ENCODE results near the gene ADGRG1.
"Not testable (repeated sequence)": the region's sequence is repeated elsewhere in the genome, so short reads cannot be mapped to it uniquely, and the experiment has no call there.

The ADGRG1 gene

GRCh38 chr16:57709663-57710062 is 81.2 kb downstream of the ADGRG1 start:
- H3K27ac Mint-ChIP-seq: no peak overlapping the region

GRCh38 chr16:57711346-57711745 is 82.9 kb downstream of the ADGRG1 start:
- H3K27me3 Mint-ChIP-seq: no peaks in the 10 kb centered on the region
- no peaks in the 10 kb centered on the region for H3K36me3 Mint-ChIP-seq
- H3K4me1 Mint-ChIP-seq: no peaks in the 10 kb centered on the region
- H3K27ac Mint-ChIP-seq: no peak overlapping the region
- no peak overlapping the region for H3K4me3 Mint-ChIP-seq
- H3K9me3 Mint-ChIP-seq: no peaks in the 10 kb centered on the region

More at GRCh38 chr16:57709663-57710062, 81.2 kb downstream of the ADGRG1 start:
- Mint-ChIP-seq H3K4me1 (no peaks in the 10 kb centered on the region), H3K9me3 (no peaks in the 10 kb centered on the region), H3K36me3 (no peaks in the 10 kb centered on the region), H3K4me3 (no peak overlapping the region), H3K27me3 (no peaks in the 10 kb centered on the region)

DNA sequence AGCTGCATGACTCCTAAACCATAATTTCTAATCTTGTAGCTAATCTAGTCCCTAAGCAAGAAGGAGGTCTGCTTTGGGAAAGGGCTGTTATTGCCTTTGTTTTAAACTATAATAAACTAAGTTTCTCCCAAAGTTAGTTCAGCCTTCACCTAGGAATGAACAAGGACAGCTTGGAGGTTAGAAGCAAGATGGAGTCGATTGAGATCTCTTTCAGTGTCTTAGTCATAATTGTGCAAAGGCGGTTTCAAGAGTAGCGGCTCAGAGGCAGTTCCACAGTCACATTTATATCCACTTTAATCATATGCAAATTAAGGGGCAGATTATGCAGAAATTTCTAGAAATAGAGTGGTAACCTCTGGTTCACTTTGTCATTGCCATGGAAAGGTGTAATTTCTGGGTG is 83.6 kb downstream of the ADGRG1 start:
- Mint-ChIP-seq H3K27me3 (no peaks in the 10 kb centered on the region), H3K9me3 (no peaks in the 10 kb centered on the region), H3K4me1 (no peaks in the 10 kb centered on the region), H3K27ac (no peak overlapping the region), H3K36me3 (no peaks in the 10 kb centered on the region), H3K4me3 (no peak overlapping the region)

GRCh38 chr16:57712569-57712968 is 84.1 kb downstream of the ADGRG1 start:
- H3K27me3 Mint-ChIP-seq, H3K4me1 Mint-ChIP-seq, H3K36me3 Mint-ChIP-seq, H3K27ac Mint-ChIP-seq, H3K4me3 Mint-ChIP-seq, H3K9me3 Mint-ChIP-seq: not testable (repeated sequence)

- Mint-ChIP-seq H3K27ac (no peak overlapping the region), H3K4me1 (no peaks in the 10 kb centered on the region), H3K9me3 (no peaks in the 10 kb centered on the region), H3K4me3 (no peak overlapping the region), H3K36me3 (no peaks in the 10 kb centered on the region), H3K27me3 (no peaks in the 10 kb centered on the region)
Observed at GRCh38 chr16:57713596-57713995, 85.2 kb downstream of the ADGRG1 start.

- H3K9me3 Mint-ChIP-seq: no peaks in the 10 kb centered on the region
- no peaks in the 10 kb centered on the region for H3K4me1 Mint-ChIP-seq
- no peaks in the 10 kb centered on the region for H3K27me3 Mint-ChIP-seq
- no peaks in the 10 kb centered on the region for H3K36me3 Mint-ChIP-seq
- H3K4me3 Mint-ChIP-seq: no peak overlapping the region
- no peak overlapping the region for H3K27ac Mint-ChIP-seq
Observed at GRCh38 chr16:57714047-57714446, 85.6 kb downstream of the ADGRG1 start.

Data from activated naive CD4-positive, alpha-beta T cell treated with anti-CD3 and anti-CD28 coated beads, Interleukin-2, amount 50 U/mL, for 24 hours (primary cell).